Activated T-cell treated with anti-CD3 and anti-CD28 coated beads for 1 hour (primary cell): ENCODE results near the gene ZSCAN9.

Experiments
- DNase-seq: peaks from one replicate; pipeline ENCODE4 v3.0.0-alpha.2; 2020; ENCODE audit warnings: low read depth

The ZSCAN9 gene

DNA sequence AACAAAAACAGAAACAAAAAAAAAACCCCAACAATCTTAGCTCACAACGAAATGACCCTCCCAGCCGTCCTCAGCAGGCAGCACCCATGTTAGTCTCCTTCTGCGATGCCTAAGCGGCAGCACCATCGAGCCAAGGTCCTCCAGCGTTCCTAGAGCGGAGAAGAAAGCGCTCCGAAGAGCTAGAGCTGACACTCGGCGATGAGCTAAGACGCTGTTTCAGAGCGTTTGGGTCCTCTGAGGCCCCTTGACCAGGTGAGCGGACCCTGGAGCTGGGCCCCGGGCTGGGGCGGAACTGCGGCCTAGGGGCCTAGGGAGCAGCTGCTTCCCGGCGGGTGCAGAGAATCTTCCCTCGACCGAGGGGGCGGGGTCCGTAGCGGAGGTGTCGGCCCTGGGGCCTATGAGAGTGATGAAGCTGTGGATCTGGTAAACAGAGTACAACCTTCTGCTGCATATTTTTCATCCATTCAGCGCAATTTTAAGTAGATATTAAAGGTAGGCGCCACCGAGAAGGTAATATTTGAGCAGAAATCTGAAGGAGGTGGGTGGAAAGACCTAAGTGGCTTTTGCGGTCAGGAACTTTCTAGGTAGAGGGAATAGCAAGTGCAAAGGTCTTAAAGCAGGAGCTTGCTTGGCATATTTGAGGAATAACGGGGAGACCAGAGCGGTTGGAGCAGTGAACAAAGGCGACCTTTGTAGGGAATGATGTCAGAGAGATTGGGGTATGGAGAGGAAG lies 42.1 kb downstream of the ZSCAN9 start, which contains the start of gene ZSCAN26:
ZSCAN26 (plus strand) TSS at position 182 of the 733 bp plus-strand sequence. CDS start 4,777 bp downstream, outside the sequence.
- DNase-seq: peak; percentile 79

- DNase-seq: no peak
Observed at GRCh38 chr6:28267695-28268059, 42.6 kb downstream of the ZSCAN9 start.

DNA sequence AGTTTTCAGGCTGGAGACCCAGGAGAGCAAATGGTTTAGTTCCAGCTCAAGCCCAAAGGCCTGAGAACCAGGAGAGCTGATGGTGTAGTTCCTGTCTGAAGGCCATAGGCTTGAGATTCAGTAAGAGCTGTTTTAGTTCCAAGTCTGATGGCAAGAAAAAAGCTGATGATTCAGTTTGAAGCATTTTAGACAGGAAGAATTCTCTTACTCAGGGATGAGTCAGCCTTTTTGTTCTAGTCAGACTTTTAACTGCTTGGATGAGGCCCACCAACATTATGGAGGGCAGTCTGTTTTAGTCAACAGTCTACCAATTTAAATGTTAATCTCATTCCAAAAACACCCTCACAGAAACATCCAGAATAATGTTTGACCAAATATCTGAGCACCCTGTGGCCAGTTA lies 44.4 kb downstream of the ZSCAN9 start:
- no peak for DNase-seq

GRCh38 chr6:28274888-28275287 lies 49.8 kb downstream of the ZSCAN9 start:
- no peak for DNase-seq

DNA sequence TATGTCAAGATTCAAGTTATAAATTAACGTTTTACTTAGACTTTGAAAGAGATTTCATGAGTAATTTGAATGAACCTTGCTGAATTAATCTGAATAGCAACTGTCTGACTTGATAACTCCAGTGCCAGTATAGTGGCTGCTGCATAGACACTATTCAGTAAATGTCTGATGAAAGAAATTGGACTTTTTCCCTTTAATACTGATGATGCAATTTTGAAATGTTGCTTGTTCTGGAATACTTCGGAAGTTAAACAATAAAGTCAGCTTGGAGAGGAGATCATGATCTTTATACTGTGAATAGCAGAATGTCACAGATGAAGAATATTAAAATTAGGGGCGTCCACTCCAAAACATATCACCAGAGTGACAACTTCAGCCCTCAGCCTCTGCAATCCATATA lies 52.7 kb downstream of the ZSCAN9 start:
- DNase-seq: no peak

GRCh38 chr6:28280595-28281287 lies 55.7 kb downstream of the ZSCAN9 start:
- DNase-seq: no peak

DNA sequence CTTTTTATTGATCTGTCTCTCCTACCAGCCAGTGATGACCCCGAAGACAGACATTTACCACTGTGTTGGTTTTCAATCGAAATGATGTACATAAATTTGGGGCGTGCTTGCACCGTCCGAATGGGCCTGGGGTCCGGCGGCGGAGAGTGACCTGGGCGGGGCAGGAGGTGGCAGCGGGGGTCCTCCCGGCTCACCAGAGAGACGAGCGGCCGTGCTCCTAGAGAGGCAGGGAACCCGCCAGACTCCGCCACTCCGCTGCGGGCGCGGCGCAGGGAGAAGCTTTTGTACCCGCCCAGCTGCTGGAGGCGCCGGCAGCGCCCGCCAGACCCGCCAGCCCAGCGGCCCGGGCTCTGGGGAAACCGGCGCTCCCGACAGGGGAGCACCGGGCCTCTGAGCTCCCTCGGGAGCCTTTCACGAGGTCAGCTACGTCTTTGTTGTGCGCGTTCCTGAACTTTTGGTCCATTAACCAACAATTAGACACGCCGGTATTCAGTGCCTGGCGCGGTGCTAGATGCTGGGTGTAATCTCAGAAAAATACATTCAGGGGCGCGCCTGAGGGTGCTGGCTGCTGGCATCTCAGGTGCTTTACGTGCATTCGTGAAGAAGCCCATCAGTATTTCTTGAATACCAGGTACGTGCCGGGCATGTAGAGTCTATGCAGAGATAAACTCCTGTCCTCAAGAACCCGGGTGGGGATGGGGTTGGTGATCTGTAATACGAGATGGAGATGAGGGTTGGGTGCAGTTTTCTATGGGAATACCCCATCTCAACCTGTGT lies 56.4 kb downstream of the ZSCAN9 start, which contains the start of gene PGBD1:
PGBD1 (plus strand) TSS at position 285 of the 777 bp plus-strand sequence. CDS start 2,242 bp downstream, outside the sequence.
- peak; percentile 23 for DNase-seq

DNA sequence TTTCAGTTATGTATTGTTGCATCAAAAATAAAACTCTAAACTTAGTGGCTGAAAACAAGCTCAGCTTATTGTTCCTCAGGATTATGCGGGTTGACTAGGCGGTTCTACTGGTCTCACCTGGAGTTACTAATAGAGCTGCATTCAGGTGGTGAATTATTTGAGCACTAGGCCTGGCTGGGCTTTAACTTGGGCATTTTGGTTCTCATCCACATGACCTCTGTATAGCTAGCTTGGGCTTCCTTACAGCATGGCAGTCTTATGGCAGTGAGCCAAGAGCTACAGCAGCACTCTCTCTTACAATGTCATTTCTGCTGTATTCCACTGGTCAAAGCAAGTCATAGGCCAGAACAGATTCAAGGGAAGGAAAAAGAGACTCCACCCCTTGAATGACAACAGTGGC lies 57.9 kb downstream of the ZSCAN9 start:
- DNase-seq: no peak
